ENCODE results near the gene OLA1.

The OLA1 gene

GRCh38 chr2:174048243-174048642 is 200.1 kb downstream of the OLA1 start:
- H3K4me3 ChIP-seq (replicated peaks; ENCODE audit: insufficient read depth, low read length), result no peak overlapping the region
- H3K27me3 ChIP-seq (ENCODE audit: insufficient read depth, poor library complexity, severe bottlenecking), result no peaks in the 10 kb centered on the region
- H3K27ac ChIP-seq (replicated peaks), result no peak overlapping the region
- no peak for DNase-seq (ENCODE audit: low read depth in 1 of 2, low spot score in 1 of 2)
- TF ChIP-seq CTCF (IDR thresholded peaks at IDR 0.05; ENCODE audit: insufficient read depth, low read length) (no peak), GABPA (IDR thresholded peaks at IDR 0.05; ENCODE audit: low read depth) (no peak), SPI1 (IDR thresholded peaks at IDR 0.05; ENCODE audit: borderline replicate concordance, low read depth) (no peak), REST (IDR thresholded peaks at IDR 0.05; ENCODE audit: insufficient replicate concordance, low read depth) (no peak), POLR2AphosphoS5 (IDR thresholded peaks at IDR 0.05; ENCODE audit: low read depth) (no peak)

- Histone ChIP-seq H3K27ac (replicated peaks) (no peak overlapping the region), H3K4me3 (replicated peaks; ENCODE audit: insufficient read depth, low read length) (no peak overlapping the region), H3K27me3 (ENCODE audit: insufficient read depth, poor library complexity, severe bottlenecking) (no peaks in the 10 kb centered on the region)
- TF ChIP-seq POLR2AphosphoS5 (IDR thresholded peaks at IDR 0.05; ENCODE audit: low read depth) (no peak), SPI1 (IDR thresholded peaks at IDR 0.05; ENCODE audit: borderline replicate concordance, low read depth) (no peak), REST (IDR thresholded peaks at IDR 0.05; ENCODE audit: insufficient replicate concordance, low read depth) (no peak), GABPA (IDR thresholded peaks at IDR 0.05; ENCODE audit: low read depth) (no peak), CTCF (IDR thresholded peaks at IDR 0.05; ENCODE audit: insufficient read depth, low read length) (no peak)
- no peak for DNase-seq (ENCODE audit: low read depth in 1 of 2, low spot score in 1 of 2)
Measured at GRCh38 chr2:174047746-174048145, 200.6 kb downstream of the OLA1 start.

- Histone ChIP-seq H3K27me3 (ENCODE audit: insufficient read depth, poor library complexity, severe bottlenecking) (no peaks in the 10 kb centered on the region), H3K4me3 (replicated peaks; ENCODE audit: insufficient read depth, low read length) (no peak overlapping the region), H3K27ac (replicated peaks) (no peak overlapping the region)
- DNase-seq (ENCODE audit: low read depth in 1 of 2, low spot score in 1 of 2), result no peak
- TF ChIP-seq POLR2AphosphoS5 (IDR thresholded peaks at IDR 0.05; ENCODE audit: low read depth), result no peak
- no peak for TF ChIP-seq CTCF (IDR thresholded peaks at IDR 0.05; ENCODE audit: insufficient read depth, low read length)
- TF ChIP-seq REST (IDR thresholded peaks at IDR 0.05; ENCODE audit: insufficient replicate concordance, low read depth), result no peak
- no peak for TF ChIP-seq SPI1 (IDR thresholded peaks at IDR 0.05; ENCODE audit: borderline replicate concordance, low read depth)
- no peak for TF ChIP-seq GABPA (IDR thresholded peaks at IDR 0.05; ENCODE audit: low read depth)
Measured at GRCh38 chr2:174046172-174046571, 202.2 kb downstream of the OLA1 start.
